A549 (cell line): ENCODE data around the gene PGGHG.

ENCODE experiments used
- CTCF ChIP-seq: fragments of >200 bp; sonication (Bioruptor Twin); formaldehyde crosslinking; IDR thresholded peaks from 3 replicates; pipeline ENCODE4 v1.5.1; 2016
- HDAC2 ChIP-seq: fragments of 200-600 bp; sonication (generic); IDR thresholded peaks from 2 replicates; pipeline ENCODE4 v1.6.1; 2016
- POLR2A ChIP-seq: IDR thresholded peaks from 2 replicates; pipeline ENCODE4 v1.6.1; 2012; ENCODE audit warnings: mild to moderate bottlenecking, low read length
- ZFP36 ChIP-seq: fragments of 450-650 bp; IDR thresholded peaks from 2 replicates; pipeline ENCODE4 v1.6.1; 2014; ENCODE audit warnings: borderline replicate concordance; ENCODE audit not compliant: partially characterized antibody

GRCh38 chr11:304915-305843 is 16.3 kb downstream of the PGGHG start:
- no peak for TF ChIP-seq HDAC2
- TF ChIP-seq POLR2A = no peak
- TF ChIP-seq ZFP36 = no peak
- peak; percentile 68 for TF ChIP-seq CTCF
